Uterus (tissue), 4 donors: ENCODE results near the gene PGGHG. TPM values are rescaled to one million over a fixed set of nuclear protein-coding genes. Genes with fewer than 3 reads are reported as not detected.
"Not testable (repeated sequence)": the region's sequence is repeated elsewhere in the genome, so short reads cannot be mapped to it uniquely, and the experiment has no call there.

Experiments used
- DNase-seq, 2 donors: peaks; one replicate each; pipeline ENCODE4 v3.0.0-alpha.2; 2019 to 2020
- H3K27ac ChIP-seq, 2 donors: fragments of 200-600 bp; sonication (generic); 1 replicate in 1 of 2; 2 replicates in 1 of 2; pipeline ENCODE4 v1.5.1; 2016 to 2018
- H3K27me3 ChIP-seq, 2 donors: fragments of 200-600 bp; sonication (generic); one replicate each; pipeline ENCODE4 v1.5.1; 2018 to 2019; ENCODE audit warnings: control low read depth in 1 of 2
- H3K36me3 ChIP-seq, 2 donors: fragments of 200-600 bp; sonication (generic); one replicate each; pipeline ENCODE4 v1.5.1; 2019; ENCODE audit warnings: control low read depth in 1 of 2
- H3K4me1 ChIP-seq, 2 donors: fragments of 200-600 bp; sonication (generic); one replicate each; pipeline ENCODE4 v1.5.1; 2018 to 2019; ENCODE audit warnings: control low read depth in 1 of 2
- H3K4me3 ChIP-seq, 2 donors: fragments of 200-600 bp; sonication (generic); 1 replicate in 1 of 2; 2 replicates in 1 of 2; pipeline ENCODE4 v1.5.1; 2018 to 2019; ENCODE audit warnings: mild to moderate bottlenecking in 1 of 2
- H3K9me3 ChIP-seq, 2 donors: fragments of 200-600 bp; sonication (generic); one replicate each; pipeline ENCODE4 v1.5.1; 2019; ENCODE audit warnings: control low read depth in 1 of 2
- CTCF ChIP-seq, 4 experiments: fragments of 200-600 bp in 2 of 4; fragments of 450-650 bp in 2 of 4; sonication (generic) in 2 of 4; IDR thresholded peaks; one replicate each; pipeline ENCODE4 v1.5.1; 2016 to 2019; ENCODE audit warnings: antibody characterized with exemption in 4 of 4, mild to moderate bottlenecking in 2 of 4, moderate library complexity in 1 of 4
- POLR2A ChIP-seq, 2 donors: fragments of 450-650 bp; IDR thresholded peaks; one replicate each; pipeline ENCODE4 v1.6.1; 2016; ENCODE audit warnings: antibody characterized with exemption in 2 of 2, mild to moderate bottlenecking in 1 of 2, moderate library complexity in 1 of 2
- intact Hi-C: fragments of 100-400 bp; cut with DNase I; formaldehyde crosslinking; loops from one replicate; pipeline ENCODE4 v1.15.1; 2023; ENCODE audit warnings: low total_unique reads
- total RNA-seq, 4 donors: library from RNA; depleted of rRNA in 3 of 4; stranded (reverse); fragments of >200 nt in 3 of 4; gene quantifications; one replicate each; pipeline versions ENCODE4 v1.1.0 to v1.2.4, GENCODE V29; 2014 to 2023
- donor health status: DM: yes; HTN: yes; CAD: no.

Gene PGGHG
- total RNA-seq, 4 donors from 2014 or later = 7.9 to 29.1 (median 14.2) TPM

- H3K4me1 ChIP-seq = peaks cover 6 to 8% of the 10 kb centered on the region in 2 donors
- H3K27ac ChIP-seq = peak overlapping the region; percentile 91 to 99
- H3K4me3 ChIP-seq = peak overlapping the region; percentile 45 to 61
- no peaks in the 10 kb centered on the region for H3K36me3 ChIP-seq
- TF ChIP-seq POLR2A (IDR thresholded peaks at IDR 0.05) = no peak
- no peak for TF ChIP-seq CTCF (IDR thresholded peaks at IDR 0.05)
- no peaks in the 10 kb centered on the region for H3K9me3 ChIP-seq
- H3K27me3 ChIP-seq = no peaks in the 10 kb centered on the region
- no peak for DNase-seq
- intact Hi-C loops = no loop called here
These were observed 26.6 kb downstream of the PGGHG start for GRCh38 chr11:315516-315994.

- no peak for TF ChIP-seq CTCF (IDR thresholded peaks at IDR 0.05)
- TF ChIP-seq POLR2A (IDR thresholded peaks at IDR 0.05) = no peak
- H3K4me1 ChIP-seq = peaks cover 6 to 8% of the 10 kb centered on the region in 2 donors
- H3K27me3 ChIP-seq = no peaks in the 10 kb centered on the region
- H3K9me3 ChIP-seq = no peaks in the 10 kb centered on the region
- DNase-seq = peak in 1 of 2 donors; percentile 37
- H3K4me3 ChIP-seq = peak overlapping the region; percentile 45 to 61
- intact Hi-C loops = no loop called here
- H3K36me3 ChIP-seq = no peaks in the 10 kb centered on the region
- peak overlapping the region; percentile 91 to 99 for H3K27ac ChIP-seq
These were observed 27.2 kb downstream of the PGGHG start for GRCh38 chr11:316031-316701.

- H3K9me3 ChIP-seq = no peaks in the 10 kb centered on the region
- no peak for TF ChIP-seq POLR2A (IDR thresholded peaks at IDR 0.05)
- no peak for TF ChIP-seq CTCF (IDR thresholded peaks at IDR 0.05)
- intact Hi-C loops = no loop called here
- DNase-seq = no peak
- no peak overlapping the region for H3K4me3 ChIP-seq
- H3K27ac ChIP-seq = peak overlapping the region; percentile 91 to 99
- peaks cover 6 to 8% of the 10 kb centered on the region in 2 donors for H3K4me1 ChIP-seq
- no peaks in the 10 kb centered on the region for H3K27me3 ChIP-seq
- no peaks in the 10 kb centered on the region for H3K36me3 ChIP-seq
These were observed 28.0 kb downstream of the PGGHG start for GRCh38 chr11:316891-317301.

- H3K4me1 ChIP-seq, H3K27me3 ChIP-seq, intact Hi-C loops, H3K4me3 ChIP-seq, H3K36me3 ChIP-seq, H3K9me3 ChIP-seq: not testable (repeated sequence)
- peak; percentile 18 to 23 for DNase-seq
- peak overlapping the region; percentile 91 to 99 for H3K27ac ChIP-seq
These were observed 28.9 kb downstream of the PGGHG start for GRCh38 chr11:317668-318404.

GRCh38 chr11:318405-319120 lies 29.6 kb downstream of the PGGHG start:
- H3K27me3 ChIP-seq, H3K4me1 ChIP-seq, H3K36me3 ChIP-seq, H3K9me3 ChIP-seq, intact Hi-C loops: not testable (repeated sequence)
- peak; percentile 41 for DNase-seq
- Histone ChIP-seq H3K27ac (peak overlapping the region; percentile 97 to 99), H3K4me3 (peak overlapping the region; percentile 69 to 73)
